ENCODE measurements around the gene IQSEC1.

GRCh38 chr3:13011573-13012220 lies 61.5 kb downstream of the IQSEC1 start:
- TF ChIP-seq CTCF (IDR thresholded peaks at IDR 0.05), result no peak
- TF ChIP-seq POLR2AphosphoS5 (IDR thresholded peaks at IDR 0.05), result no peak

All from prostate gland (tissue), 2 donors.